Mucosa of stomach (tissue), 1 donor: Measurements from ENCODE around the gene OR6T1.

Source experiments
- H3K27me3 ChIP-seq: one replicate; pipeline ENCODE4 v1.7.0; 2013; ENCODE audit warnings: mild to moderate bottlenecking, low read length; ENCODE audit not compliant: control insufficient read depth, insufficient read depth
- H3K36me3 ChIP-seq: one replicate; pipeline ENCODE4 v1.7.0; 2013; ENCODE audit warnings: low read length; ENCODE audit not compliant: control insufficient read depth, insufficient read depth
- H3K4me1 ChIP-seq: one replicate; pipeline ENCODE4 v1.7.0; 2013; ENCODE audit warnings: mild to moderate bottlenecking, low read length; ENCODE audit not compliant: control insufficient read depth, insufficient read depth
- H3K4me3 ChIP-seq: one replicate; pipeline ENCODE4 v1.7.0; 2013; ENCODE audit warnings: low read length
- H3K9ac ChIP-seq: one replicate; pipeline ENCODE4 v1.7.0; 2013; ENCODE audit warnings: mild to moderate bottlenecking, low read length, moderate library complexity
- H3K9me3 ChIP-seq: one replicate; pipeline ENCODE4 v1.7.0; 2013; ENCODE audit warnings: mild to moderate bottlenecking, low read length, moderate library complexity; ENCODE audit not compliant: control insufficient read depth
- donor health status: Pancreatic carcinoma.

Gene OR6T1, protein sequence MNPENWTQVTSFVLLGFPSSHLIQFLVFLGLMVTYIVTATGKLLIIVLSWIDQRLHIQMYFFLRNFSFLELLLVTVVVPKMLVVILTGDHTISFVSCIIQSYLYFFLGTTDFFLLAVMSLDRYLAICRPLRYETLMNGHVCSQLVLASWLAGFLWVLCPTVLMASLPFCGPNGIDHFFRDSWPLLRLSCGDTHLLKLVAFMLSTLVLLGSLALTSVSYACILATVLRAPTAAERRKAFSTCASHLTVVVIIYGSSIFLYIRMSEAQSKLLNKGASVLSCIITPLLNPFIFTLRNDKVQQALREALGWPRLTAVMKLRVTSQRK

DNA sequence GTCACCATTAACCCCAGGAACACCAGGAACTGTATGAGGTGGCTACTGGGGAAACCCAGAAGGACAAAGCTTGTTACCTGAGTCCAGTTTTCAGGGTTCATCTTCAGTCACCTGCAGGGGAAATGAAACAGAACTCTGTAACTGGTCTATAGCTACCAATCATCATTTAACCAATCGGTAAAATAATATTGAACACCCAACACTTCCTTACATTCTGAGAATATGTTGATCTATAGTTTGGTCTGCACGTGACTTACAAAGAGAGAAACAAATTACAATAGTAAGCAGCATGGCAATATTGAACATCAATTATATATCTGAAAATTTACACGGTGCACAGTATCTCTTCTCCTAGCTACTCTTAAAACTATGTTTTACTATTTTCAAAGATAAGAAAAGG, at the start of gene OR6T1:
Gene OR6T1, minus strand, starts transcription at position 101 of the 400 bp plus-strand sequence. Its CDS starts 0 bp downstream, at position 101.
- Histone ChIP-seq H3K9ac (no peak within 1 kb of the TSS), H3K4me3 (no peak within 1 kb of the TSS), H3K4me1 (no peaks in the 10 kb centered on the region), H3K36me3 (no peaks in the 10 kb centered on the region), H3K9me3 (no peaks in the 10 kb centered on the region), H3K27me3 (no peaks in the 10 kb centered on the region)

DNA sequence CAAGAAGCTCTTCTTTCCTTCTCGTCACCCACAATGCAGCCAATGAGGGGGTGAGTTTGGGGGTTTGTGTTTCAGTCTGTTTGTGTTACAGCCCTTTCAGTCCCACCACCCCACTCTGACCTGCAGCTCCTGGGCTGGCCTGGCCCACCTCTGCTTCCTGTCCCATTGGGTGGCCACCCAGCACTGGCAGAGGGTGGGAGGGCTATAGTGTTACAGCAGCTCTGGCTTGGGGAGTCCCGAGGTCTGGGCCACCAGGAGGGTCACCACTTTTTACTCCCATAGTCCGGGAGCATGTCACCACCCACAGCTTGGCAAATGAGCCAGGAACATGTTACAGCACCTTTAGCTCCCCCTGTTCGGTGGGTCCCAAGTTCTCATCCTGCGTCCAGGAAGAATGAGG, 35.7 kb upstream of the OR6T1 start:
- Histone ChIP-seq H3K4me3 (no peak overlapping the region), H3K4me1 (no peaks in the 10 kb centered on the region), H3K36me3 (no peaks in the 10 kb centered on the region), H3K9me3 (no peaks in the 10 kb centered on the region), H3K27me3 (no peaks in the 10 kb centered on the region), H3K9ac (no peak overlapping the region)

DNA sequence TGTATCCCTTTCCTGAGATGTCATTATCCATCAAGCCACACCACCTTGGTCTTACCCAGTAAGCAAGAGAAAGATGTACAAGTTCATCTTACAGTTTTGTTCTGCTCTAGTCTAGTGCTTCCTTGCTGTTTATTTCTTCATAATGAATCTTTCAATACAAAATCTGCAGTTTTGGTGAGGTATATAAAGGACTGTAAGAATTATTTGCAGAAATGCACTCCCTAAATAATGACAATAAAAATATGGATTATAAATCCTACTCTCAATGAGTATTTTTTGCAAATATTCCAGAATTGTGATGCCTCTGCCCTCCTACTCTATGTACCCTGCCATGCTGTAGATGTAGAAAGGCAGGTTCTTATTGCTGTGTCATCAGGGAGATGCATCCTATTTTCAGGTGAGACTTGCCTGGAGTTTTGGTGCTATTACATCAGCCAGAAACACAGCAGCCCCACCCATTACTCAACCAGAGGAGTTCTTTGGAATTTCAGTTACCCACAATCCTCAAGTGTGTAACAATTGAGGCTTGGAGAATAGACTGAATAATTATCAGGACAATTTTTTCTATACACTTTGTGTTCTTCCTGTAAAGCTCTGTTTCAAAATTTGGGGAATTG, 34.2 kb upstream of the OR6T1 start, which contains the start of gene OR10S1:
Gene OR10S1, minus strand, starts transcription at position 51 of the 617 bp plus-strand sequence. CDS start 117 bp downstream, outside the sequence.
- Histone ChIP-seq H3K9ac (no peak within 1 kb of the TSS), H3K27me3 (no peaks in the 10 kb centered on the region), H3K9me3 (no peaks in the 10 kb centered on the region), H3K36me3 (no peaks in the 10 kb centered on the region), H3K4me1 (no peaks in the 10 kb centered on the region), H3K4me3 (no peak within 1 kb of the TSS)

DNA sequence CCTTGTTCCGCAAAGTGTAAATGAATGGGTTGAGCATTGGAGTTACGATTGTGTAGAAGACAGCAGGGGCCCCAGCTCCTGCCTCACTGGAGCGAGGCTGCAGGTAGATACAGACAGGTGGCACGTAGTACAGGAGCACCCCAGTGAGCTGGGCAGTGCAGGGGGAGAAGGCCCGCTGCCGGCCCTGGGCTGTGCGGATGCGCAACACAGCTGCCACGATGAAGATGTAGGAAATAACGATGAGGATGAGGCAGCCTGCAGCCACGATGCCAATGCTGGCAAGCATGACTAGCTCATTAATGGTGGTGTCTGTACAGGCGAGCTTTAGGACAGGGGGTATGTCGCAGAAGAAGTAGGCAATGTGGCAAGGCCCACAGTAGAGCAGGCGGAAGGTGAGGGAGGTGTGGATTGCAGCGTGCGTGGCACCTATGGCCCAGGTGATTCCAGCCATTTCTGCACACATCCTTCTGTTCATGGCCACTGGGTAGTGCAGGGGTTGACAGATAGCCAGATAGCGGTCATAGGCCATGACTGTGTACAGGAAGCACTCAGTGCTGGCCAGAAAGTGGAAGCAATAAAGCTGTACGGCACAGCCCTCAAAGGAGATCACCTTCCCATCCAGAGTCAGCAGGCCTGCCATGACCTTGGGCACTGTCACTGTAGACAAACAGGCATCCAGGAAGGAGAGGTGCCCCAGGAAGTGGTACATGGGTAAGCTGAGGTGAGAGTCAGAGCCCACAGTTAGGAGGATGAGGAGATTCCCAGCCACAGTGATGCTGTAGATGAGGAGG, 33.3 kb upstream of the OR6T1 start:
- Histone ChIP-seq H3K36me3 (no peaks in the 10 kb centered on the region), H3K9me3 (no peaks in the 10 kb centered on the region), H3K27me3 (no peaks in the 10 kb centered on the region), H3K9ac (no peak overlapping the region), H3K4me1 (no peaks in the 10 kb centered on the region), H3K4me3 (no peak overlapping the region)

DNA sequence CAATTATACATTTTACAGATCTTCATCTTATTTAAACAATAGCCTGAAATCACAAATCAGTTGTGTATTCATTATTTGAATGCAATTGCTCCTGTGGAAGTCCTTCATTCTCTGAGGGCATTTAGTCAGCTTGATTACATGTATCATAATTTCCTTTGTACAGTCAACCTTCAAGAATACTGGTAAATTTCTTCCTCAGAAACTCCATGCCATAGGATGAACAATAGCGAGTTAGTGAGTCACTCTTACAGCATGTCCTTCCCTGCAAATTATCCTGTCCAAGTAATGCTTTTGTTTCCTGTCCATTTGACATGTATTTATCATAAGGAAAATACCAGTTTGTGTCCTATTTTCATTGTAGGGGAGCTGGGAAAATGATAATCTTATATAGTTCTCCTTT, 30.2 kb upstream of the OR6T1 start:
- Histone ChIP-seq H3K36me3 (no peaks in the 10 kb centered on the region), H3K4me3 (no peak overlapping the region), H3K4me1 (no peaks in the 10 kb centered on the region), H3K9ac (no peak overlapping the region), H3K27me3 (no peaks in the 10 kb centered on the region), H3K9me3 (no peaks in the 10 kb centered on the region)

DNA sequence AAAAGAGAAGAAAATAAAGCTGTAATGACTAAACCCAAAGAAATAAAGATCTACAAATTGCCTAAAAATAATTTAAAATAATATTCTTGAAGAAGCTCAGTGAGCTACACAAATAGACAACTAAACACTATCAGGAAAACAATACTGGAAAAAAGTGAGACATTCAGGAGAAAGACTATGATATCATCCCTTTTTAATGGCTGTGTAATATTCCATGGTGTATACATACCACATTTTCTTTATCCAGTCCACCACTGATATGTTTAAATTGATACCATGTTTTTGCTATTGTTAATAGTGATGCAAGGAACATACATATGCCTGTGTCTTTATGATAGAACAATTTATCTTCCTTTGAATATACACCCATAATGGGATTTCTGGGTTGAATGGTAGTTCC, 13.1 kb upstream of the OR6T1 start:
- Histone ChIP-seq H3K36me3 (no peaks in the 10 kb centered on the region), H3K9ac (no peak overlapping the region), H3K4me1 (no peaks in the 10 kb centered on the region), H3K4me3 (no peak overlapping the region), H3K9me3 (no peaks in the 10 kb centered on the region), H3K27me3 (no peaks in the 10 kb centered on the region)

DNA sequence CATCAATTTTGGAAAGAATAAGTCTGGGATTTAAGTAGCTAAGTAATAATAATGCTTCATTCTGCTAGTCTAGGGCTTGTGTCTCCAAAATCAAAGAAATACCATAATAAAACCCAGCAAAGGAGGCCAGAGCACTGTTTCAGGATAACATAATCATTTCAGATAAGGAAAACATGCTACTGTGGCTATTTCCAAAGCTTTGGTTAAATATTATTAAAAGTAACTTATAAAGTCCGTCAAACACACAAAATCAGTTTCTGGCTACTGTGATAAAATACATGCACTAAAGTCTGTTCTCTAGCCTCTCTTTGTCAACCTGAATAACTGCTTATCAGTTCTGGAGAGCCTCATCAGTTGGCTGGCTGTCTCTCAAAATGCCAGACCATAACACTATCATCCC, 1.5 kb upstream of the OR6T1 start:
- no peaks in the 10 kb centered on the region for H3K4me1 ChIP-seq
- no peaks in the 10 kb centered on the region for H3K36me3 ChIP-seq
- H3K4me3 ChIP-seq: no peak overlapping the region
- H3K27me3 ChIP-seq: no peaks in the 10 kb centered on the region
- H3K9ac ChIP-seq: no peak overlapping the region
- no peaks in the 10 kb centered on the region for H3K9me3 ChIP-seq

DNA sequence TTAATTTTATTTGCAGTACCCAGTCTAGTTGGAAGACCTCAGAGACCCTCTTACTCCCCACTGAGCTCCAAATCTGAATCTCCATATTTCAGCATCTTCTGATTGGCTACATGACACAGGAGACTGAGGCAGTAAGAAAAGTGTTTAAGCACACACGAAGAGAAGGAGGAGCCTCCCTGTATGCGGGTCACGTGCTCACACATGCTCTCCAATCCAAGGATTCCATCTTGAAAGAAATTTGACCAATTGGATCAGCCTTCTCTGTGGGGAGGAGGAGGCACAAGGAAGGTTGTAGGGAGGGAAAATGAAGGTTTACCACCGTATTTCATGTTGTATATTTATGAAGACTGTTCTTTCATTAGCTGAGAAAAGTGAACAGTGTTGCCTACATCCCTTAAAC, 1.2 kb downstream of the OR6T1 start:
- Histone ChIP-seq H3K27me3 (no peaks in the 10 kb centered on the region), H3K4me1 (no peaks in the 10 kb centered on the region), H3K36me3 (no peaks in the 10 kb centered on the region), H3K4me3 (no peak overlapping the region), H3K9me3 (no peaks in the 10 kb centered on the region), H3K9ac (no peak overlapping the region)

DNA sequence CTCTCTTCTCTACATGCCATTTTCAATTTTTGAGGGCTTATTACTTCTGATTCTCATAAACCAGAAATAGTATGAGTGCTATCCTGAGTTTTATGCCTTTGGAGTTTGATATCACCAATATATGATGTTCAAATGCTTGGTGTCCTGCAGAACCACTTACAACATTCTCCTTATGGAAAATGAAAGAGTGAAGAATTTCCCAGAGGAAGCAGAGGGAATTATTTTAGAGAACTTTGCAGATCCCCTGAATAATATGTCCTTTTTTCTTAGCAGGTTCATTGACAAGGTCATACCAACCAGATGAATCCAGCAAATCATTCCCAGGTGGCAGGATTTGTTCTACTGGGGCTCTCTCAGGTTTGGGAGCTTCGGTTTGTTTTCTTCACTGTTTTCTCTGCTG, 4.3 kb downstream of the OR6T1 start, which contains the start of gene OR4D5:
Gene OR4D5, plus strand, starts transcription at position 301 of the 400 bp plus-strand sequence. Its CDS starts 0 bp downstream, at position 301.
- Histone ChIP-seq H3K4me1 (no peaks in the 10 kb centered on the region), H3K27me3 (no peaks in the 10 kb centered on the region), H3K4me3 (no peak within 1 kb of the TSS), H3K9me3 (no peaks in the 10 kb centered on the region), H3K36me3 (no peaks in the 10 kb centered on the region), H3K9ac (no peak within 1 kb of the TSS)

DNA sequence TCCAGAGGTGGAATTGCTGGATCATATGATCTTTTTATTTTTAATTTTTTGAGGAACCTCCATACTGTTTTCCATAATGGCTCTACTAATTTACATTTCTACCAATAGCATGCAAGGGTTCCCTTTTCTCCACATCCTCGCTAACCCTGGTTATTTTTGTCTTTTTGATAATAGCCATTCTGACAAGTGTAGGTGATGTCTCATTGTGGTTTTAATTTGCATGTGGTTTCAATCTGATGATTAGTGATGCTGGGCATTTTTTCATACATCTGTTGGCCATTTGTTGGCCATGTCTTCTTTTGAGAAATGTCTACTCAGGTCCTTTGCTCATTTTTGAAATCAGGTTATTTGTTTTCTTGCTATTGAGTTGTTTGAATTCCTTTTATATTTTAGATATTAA, 19.6 kb downstream of the OR6T1 start:
- H3K9ac ChIP-seq: no peak overlapping the region
- no peak overlapping the region for H3K4me3 ChIP-seq
- H3K4me1 ChIP-seq: no peaks in the 10 kb centered on the region
- H3K36me3 ChIP-seq: no peaks in the 10 kb centered on the region
- H3K27me3 ChIP-seq: no peaks in the 10 kb centered on the region
- H3K9me3 ChIP-seq: no peaks in the 10 kb centered on the region

DNA sequence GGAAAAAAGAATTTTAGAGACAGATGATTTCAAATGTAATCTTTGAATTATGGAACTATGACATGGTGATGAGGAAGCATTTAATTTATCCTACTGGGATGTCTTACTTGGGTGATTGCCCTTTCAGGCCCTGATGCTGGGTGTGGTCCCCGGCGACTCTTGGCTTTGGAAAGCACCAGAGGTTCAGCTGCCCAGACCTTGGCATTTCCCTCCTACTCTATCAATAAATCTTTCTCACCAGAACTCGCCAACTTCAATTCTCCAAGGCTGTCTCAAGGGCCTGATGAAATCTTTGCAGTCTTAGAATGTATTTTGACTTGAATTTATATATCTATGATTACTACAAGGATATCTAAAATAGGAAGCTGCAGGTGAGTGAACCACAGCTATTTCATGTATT, 22.7 kb downstream of the OR6T1 start:
- Histone ChIP-seq H3K9ac (no peak overlapping the region), H3K36me3 (no peaks in the 10 kb centered on the region), H3K4me1 (no peaks in the 10 kb centered on the region), H3K9me3 (no peaks in the 10 kb centered on the region), H3K27me3 (no peaks in the 10 kb centered on the region), H3K4me3 (no peak overlapping the region)

DNA sequence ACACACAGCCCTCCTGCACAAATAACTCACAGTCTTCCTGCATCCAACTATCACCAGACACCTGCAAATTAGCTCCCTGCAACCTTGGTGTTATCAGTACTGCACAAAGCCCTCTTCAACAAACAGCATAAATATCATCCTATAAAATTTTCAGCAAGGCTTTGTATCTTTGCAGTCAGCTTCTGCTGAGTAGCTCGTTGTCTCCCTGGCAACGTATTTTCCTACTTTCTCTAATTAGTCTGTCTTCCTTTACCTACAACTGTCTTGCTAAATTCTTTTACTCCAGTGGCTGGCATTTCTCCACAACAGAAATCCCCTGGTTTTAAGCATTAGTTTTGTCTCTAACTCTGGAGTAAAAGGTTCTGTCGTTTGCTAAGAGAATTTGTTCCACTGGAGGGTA, 37.8 kb downstream of the OR6T1 start:
- H3K9ac ChIP-seq: no peak overlapping the region

More for the DNA sequence above, 37.8 kb downstream of the OR6T1 start:
- Histone ChIP-seq H3K4me3 (no peak overlapping the region), H3K4me1 (no peaks in the 10 kb centered on the region), H3K27me3 (no peaks in the 10 kb centered on the region), H3K36me3 (no peaks in the 10 kb centered on the region), H3K9me3 (no peaks in the 10 kb centered on the region)
